Osteoblast (primary cell): Measurements from ENCODE around the gene CCDC167. TPM values are rescaled to one million over a fixed set of nuclear protein-coding genes. Genes with fewer than 3 reads are reported as not detected.

ENCODE experiments used
- DNase-seq: peaks from one replicate; pipeline ENCODE4 v3.0.0; 2011; ENCODE audit warnings: low spot score, mixed read lengths; ENCODE audit not compliant: insufficient read length; ENCODE audit errors: missing footprints
- H2AFZ ChIP-seq: 2 replicates; pipeline ENCODE4 v1.6.0; 2011; ENCODE audit warnings: mild to moderate bottlenecking, low read length
- H3K27ac ChIP-seq: 2 replicates; pipeline ENCODE4 v1.5.1; 2011; ENCODE audit warnings: mild to moderate bottlenecking, low read depth, low read length, moderate library complexity
- H3K27me3 ChIP-seq: 2 replicates; pipeline ENCODE4 v1.6.0; 2012; ENCODE audit warnings: mild to moderate bottlenecking, control low read depth, inconsistent platforms, low read length, moderate library complexity; ENCODE audit not compliant: insufficient read depth
- H3K36me3 ChIP-seq: 2 replicates; pipeline ENCODE4 v1.5.1; 2011; ENCODE audit warnings: mild to moderate bottlenecking, low read length, control low read depth, moderate library complexity; ENCODE audit not compliant: insufficient read depth
- H3K4me1 ChIP-seq: 2 replicates; pipeline ENCODE4 v1.5.1; 2011; ENCODE audit warnings: mild to moderate bottlenecking, low read length, control low read depth, moderate library complexity; ENCODE audit not compliant: insufficient read depth
- H3K4me2 ChIP-seq: 2 replicates; pipeline ENCODE4 v1.6.0; 2011; ENCODE audit warnings: mild to moderate bottlenecking, low read length; ENCODE audit not compliant: insufficient read depth
- H3K4me3 ChIP-seq: fragments of 200-600 bp; sonication (generic); 3 replicates; pipeline ENCODE4 v1.5.1; 2012; ENCODE audit warnings: mild to moderate bottlenecking, low read length, inconsistent platforms; ENCODE audit not compliant: insufficient read depth
- H3K79me2 ChIP-seq: 2 replicates; pipeline ENCODE4 v1.6.0; 2012; ENCODE audit warnings: mild to moderate bottlenecking, low read length, control low read depth, inconsistent platforms; ENCODE audit not compliant: insufficient read depth
- H3K9me3 ChIP-seq: 2 replicates; pipeline ENCODE4 v1.5.1; 2011; ENCODE audit warnings: low read depth, low read length, control low read depth
- H4K20me1 ChIP-seq: 2 replicates; pipeline ENCODE4 v1.6.0; 2012; ENCODE audit warnings: mild to moderate bottlenecking, low read length, control low read depth; ENCODE audit not compliant: insufficient read depth
- total RNA-seq: library from RNA; depleted of rRNA; stranded (reverse); fragments of >200 nt; gene quantifications from 2 replicates; pipeline ENCODE4 v1.2.3, GENCODE V29; 2012
- TF ChIP-seq, protein P1 (sequence below): IDR thresholded peaks from 2 replicates; pipeline ENCODE4 v1.5.1; 2011; ENCODE audit warnings: mild to moderate bottlenecking, low read depth, low read length, moderate library complexity; ENCODE audit errors: extremely low read depth

CCDC167 gene
- total RNA-seq, 1 donor: 14.8 TPM

DNA sequence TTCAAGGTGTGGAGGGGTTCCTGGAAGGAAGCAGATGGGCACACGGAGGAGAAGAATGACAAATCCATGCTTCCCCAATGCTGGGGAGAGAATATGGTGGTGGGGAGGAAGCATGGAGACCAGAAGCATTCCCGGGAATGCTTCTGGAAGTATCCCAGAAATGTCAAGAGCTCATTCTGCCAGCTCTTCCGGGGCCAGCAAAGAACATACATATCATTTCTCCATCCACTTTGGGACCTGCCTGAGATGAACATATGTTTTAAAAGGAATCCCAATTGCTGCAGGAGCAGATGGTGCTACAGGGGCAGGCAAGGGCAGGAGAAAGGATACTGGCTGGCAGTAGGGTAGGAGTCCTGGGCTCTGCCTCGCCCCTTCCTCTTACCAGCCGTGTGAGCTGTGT lies 37.9 kb upstream of the CCDC167 start:
- TF ChIP-seq, protein P1, sequence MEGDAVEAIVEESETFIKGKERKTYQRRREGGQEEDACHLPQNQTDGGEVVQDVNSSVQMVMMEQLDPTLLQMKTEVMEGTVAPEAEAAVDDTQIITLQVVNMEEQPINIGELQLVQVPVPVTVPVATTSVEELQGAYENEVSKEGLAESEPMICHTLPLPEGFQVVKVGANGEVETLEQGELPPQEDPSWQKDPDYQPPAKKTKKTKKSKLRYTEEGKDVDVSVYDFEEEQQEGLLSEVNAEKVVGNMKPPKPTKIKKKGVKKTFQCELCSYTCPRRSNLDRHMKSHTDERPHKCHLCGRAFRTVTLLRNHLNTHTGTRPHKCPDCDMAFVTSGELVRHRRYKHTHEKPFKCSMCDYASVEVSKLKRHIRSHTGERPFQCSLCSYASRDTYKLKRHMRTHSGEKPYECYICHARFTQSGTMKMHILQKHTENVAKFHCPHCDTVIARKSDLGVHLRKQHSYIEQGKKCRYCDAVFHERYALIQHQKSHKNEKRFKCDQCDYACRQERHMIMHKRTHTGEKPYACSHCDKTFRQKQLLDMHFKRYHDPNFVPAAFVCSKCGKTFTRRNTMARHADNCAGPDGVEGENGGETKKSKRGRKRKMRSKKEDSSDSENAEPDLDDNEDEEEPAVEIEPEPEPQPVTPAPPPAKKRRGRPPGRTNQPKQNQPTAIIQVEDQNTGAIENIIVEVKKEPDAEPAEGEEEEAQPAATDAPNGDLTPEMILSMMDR: no peak

DNA sequence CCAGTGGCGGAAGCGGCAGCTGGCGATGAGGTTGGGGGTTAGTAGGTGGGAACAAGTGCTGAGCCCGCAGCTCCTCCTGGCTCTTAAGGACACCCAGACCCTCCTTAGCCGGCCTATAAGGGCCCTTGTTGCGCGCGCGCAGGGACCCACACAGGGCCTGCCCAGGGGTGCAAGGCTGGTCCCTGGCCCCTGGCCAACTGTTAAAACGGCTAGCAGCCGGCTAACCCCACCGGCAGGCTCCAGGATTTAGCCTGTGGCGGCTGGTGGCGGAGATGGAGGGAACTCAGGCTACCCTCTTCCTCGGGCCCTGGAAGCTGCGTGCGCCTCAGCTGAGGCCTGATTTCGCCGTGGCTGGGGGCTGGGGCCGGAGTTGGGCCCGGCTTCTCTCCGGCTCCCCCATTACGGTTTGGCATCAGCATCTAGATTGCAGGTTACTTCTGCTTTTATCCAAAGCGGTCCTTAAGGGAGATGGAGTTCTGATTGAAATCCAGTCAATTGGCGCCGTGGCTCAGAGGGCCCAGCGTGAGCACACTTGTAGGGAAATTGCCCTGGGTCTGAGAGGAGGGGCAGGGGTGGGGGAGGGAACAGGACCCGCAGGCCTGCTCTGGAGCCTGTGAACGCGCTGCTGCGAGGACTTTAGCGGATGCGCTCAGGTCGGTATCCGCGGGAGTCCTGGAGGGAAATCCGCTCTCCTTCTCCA lies 36.9 kb upstream of the CCDC167 start:
- peaks cover 62% of the 10 kb centered on the region for H3K27me3 ChIP-seq
- peak; percentile 63 for DNase-seq
- TF ChIP-seq, protein P1: no peak
- H3K4me3 ChIP-seq: no peak overlapping the region
- no peaks in the 10 kb centered on the region for H3K79me2 ChIP-seq
- no peaks in the 10 kb centered on the region for H3K9me3 ChIP-seq
- H3K4me1 ChIP-seq: peaks cover under 1% of the 10 kb centered on the region
- H2AFZ ChIP-seq: no peak overlapping the region
- H4K20me1 ChIP-seq: no peaks in the 10 kb centered on the region
- no peaks in the 10 kb centered on the region for H3K36me3 ChIP-seq
- H3K27ac ChIP-seq: no peak overlapping the region
- H3K4me2 ChIP-seq: no peak overlapping the region

More for the DNA sequence above, 37.9 kb upstream of the CCDC167 start:
- DNase-seq: peak; percentile 49
- H3K4me2 ChIP-seq: no peak overlapping the region
- no peak overlapping the region for H3K27ac ChIP-seq
- no peaks in the 10 kb centered on the region for H3K9me3 ChIP-seq
- H4K20me1 ChIP-seq: no peaks in the 10 kb centered on the region
- no peaks in the 10 kb centered on the region for H3K36me3 ChIP-seq
- H3K4me1 ChIP-seq: no peaks in the 10 kb centered on the region
- no peaks in the 10 kb centered on the region for H3K79me2 ChIP-seq
- no peak overlapping the region for H3K4me3 ChIP-seq
- H2AFZ ChIP-seq: no peak overlapping the region
- peaks cover 54% of the 10 kb centered on the region for H3K27me3 ChIP-seq

DNA sequence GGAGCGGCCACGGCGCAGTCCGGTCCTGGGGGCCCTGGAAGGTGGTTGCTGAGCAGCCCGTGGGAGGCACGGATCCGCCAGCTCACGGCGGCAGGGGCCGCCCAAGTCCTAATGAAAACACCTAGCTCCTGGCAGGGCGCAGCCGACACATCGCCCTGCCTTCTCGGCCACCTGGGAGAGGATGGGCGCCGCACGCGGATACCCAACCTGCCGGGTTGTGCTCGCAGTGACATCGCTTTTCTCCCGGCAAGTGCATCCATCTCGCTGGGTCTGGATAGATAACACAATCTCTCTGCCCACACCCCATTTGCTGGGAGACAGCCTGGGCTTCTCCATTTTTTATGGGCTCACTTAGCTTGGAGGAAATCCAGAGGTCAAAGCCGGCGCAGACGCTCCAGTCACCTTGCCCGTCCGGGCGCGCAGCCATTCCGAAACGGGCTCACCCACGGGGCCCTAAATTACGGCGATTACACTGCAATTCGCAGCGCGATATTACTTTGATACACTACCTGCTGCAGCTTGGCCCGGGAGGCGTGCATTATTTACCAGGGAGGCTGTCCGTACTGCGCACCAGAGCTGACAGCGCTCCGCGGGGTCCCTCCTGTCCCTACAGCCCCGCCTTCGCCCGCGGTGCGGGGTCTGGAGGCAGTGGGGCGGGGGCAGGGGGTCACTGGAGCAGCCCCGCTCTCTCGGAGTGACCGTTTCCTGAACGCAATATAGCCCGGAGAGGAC lies 36.2 kb upstream of the CCDC167 start:
- no peak overlapping the region for H3K27ac ChIP-seq
- peaks cover 7% of the 10 kb centered on the region for H3K4me1 ChIP-seq
- H3K27me3 ChIP-seq: peaks cover 65% of the 10 kb centered on the region
- H3K36me3 ChIP-seq: no peaks in the 10 kb centered on the region
- no peak overlapping the region for H2AFZ ChIP-seq
- H4K20me1 ChIP-seq: no peaks in the 10 kb centered on the region
- no peaks in the 10 kb centered on the region for H3K79me2 ChIP-seq
- peak; percentile 80 for DNase-seq
- H3K4me3 ChIP-seq: no peak overlapping the region
- H3K9me3 ChIP-seq: no peaks in the 10 kb centered on the region
- H3K4me2 ChIP-seq: peak overlapping the region; percentile 32
- TF ChIP-seq, protein P1: no peak

DNA sequence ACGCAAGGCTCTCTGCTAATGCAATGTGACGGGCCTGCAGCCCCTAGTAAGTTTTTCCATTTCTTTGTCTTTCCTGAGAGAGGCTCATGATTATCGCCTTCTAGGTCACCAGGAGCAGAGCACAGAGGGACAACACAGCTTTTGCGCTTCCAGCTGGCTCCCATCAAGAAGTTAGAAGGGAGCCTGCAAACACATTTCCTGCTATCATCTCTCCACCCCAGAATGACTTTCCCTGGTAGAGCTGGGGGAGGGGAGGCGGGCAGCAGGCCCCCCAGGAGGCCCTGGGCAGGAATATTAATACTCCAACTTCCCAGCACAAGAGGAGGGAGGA lies 35.7 kb upstream of the CCDC167 start:
- Histone ChIP-seq H3K4me3 (no peak overlapping the region), H3K27ac (no peak overlapping the region), H2AFZ (no peak overlapping the region), H4K20me1 (no peaks in the 10 kb centered on the region), H3K27me3 (peaks cover 65% of the 10 kb centered on the region), H3K36me3 (no peaks in the 10 kb centered on the region), H3K9me3 (no peaks in the 10 kb centered on the region), H3K4me1 (peaks cover 11% of the 10 kb centered on the region), H3K4me2 (no peak overlapping the region), H3K79me2 (no peaks in the 10 kb centered on the region)
- TF ChIP-seq, protein P1: no peak
- peak; percentile 82 for DNase-seq
